ENCODE data around the gene TBC1D22A.
"Not testable (repeated sequence)": the region's sequence is repeated elsewhere in the genome, so short reads cannot be mapped to it uniquely, and the experiment has no call there.

Gene TBC1D22A

GRCh38 chr22:46810856-46811786 lies 48.7 kb downstream of the TBC1D22A start:
- no peak for DNase-seq

- DNase-seq, result no peak
Measured at GRCh38 chr22:46812034-46812605, 49.7 kb downstream of the TBC1D22A start.

DNA sequence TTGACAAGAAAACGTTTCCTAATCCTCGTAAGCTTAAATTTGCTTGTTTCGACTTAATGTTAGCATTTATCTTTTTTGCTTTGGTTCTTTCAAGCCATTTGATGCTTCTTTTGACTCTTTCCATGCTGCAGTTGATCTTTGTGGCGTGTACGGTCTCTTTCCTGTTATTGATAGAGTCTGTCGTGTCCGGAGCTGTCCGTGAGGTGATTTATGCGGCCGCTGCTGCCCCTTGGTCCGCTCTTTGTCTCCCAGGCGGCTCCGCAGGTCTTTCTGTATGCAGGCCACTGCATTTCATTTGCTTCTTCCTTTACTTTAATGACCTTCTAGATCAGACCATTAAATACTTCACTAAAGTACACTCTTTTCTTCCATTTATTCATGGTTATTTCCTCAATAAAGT lies 50.3 kb downstream of the TBC1D22A start:
- no peak for DNase-seq

- DNase-seq, result no peak
Measured at GRCh38 chr22:46813816-46814597, 51.6 kb downstream of the TBC1D22A start.

DNA sequence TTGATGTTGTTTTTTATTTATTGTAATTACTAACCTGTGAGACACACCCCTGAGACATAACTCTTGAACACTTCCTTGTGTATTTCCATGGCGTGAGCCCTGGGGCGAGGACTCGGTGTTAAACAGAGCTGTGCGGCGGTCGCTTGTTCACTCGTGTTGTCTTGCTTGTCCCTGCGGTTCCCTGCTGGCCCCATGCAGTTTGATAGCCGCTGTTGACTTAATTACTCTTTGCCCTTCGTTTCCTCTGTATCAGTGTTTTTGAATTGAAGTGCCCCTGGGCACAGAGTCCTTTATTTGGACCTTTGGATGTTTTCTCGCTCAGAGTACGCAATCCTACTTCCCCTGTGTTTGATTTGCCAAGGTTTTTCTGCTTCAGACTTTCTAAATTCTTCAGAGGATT lies 52.7 kb downstream of the TBC1D22A start:
- DNase-seq, result no peak

DNA sequence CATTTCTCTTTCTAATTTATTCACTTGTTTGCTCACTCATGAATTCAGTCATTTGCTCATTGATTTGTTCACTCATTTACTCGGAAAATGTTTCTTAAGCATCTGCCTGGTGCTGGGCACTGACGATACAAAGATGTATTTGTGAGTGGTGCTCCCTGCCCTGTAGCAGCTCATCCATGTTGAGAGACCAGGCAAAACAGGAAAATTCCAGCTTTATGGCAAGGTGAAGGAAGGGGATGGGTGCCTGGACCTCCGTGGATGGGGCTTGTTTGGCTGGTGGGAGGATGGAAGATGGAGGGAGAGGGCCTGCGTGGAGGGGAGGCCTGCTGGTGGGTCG lies 53.1 kb downstream of the TBC1D22A start:
- DNase-seq, result no peak

DNA sequence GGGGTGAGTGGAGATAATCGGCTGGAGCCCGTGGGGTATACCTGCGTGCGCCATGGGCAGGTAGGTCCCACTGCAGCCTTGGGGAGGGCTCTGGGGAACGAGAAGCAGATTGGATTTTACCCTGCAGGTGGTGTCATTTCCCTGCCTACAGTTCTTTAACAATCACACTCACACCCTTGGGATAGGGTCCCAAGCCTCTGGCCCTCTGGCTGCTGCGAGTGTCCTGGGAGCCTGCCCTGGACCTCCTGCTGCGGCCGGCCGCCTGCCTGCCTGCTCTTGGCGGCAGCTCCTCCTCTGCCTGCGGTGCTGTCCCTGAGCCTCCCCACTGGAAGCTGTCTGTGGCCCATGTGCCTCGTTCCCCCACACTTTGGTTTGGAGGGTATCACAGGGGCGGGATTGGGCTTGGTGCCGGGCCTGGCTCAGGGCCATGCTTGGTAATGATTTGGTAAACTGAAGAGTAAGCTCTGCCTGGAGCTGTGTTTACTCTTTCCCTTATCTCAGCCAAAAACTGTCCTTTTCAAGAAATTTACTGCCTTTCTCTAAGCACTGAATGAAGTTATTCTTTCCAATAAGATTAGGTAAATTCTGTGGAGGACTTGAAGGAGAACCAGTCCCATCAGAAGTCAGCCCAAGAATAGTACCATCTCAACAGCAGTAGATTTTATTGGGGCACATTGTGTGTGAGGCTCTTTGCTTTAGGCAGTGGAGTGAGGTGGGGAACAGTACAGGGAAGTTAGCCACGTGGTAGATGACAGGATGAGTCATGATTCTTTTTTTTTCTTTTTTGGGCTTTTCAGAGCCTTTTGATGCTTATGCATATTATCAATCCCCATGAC lies 53.7 kb downstream of the TBC1D22A start:
- peak in 13 of 51 donors; percentile 10 to 59 (median 24) for DNase-seq

DNA sequence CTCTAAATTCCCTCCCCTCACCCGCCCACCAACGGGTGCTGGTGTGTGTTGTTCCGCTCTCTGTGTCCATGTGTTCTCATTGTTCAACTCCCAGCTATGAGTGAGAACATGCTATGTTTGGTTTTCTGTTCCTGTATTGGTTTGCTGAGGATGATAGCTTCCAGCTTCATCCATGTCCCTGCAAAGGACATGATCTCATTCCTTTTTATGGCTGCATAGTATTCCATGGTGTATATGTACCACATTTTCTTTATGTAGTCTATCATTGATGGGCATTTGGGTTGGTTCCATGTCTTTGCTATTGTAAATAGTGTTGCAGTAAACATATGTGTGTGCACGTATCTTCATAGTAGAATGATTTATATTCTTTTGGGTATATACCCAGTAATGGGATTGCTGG lies 54.9 kb downstream of the TBC1D22A start:
- DNase-seq, result not testable (repeated sequence)

DNA sequence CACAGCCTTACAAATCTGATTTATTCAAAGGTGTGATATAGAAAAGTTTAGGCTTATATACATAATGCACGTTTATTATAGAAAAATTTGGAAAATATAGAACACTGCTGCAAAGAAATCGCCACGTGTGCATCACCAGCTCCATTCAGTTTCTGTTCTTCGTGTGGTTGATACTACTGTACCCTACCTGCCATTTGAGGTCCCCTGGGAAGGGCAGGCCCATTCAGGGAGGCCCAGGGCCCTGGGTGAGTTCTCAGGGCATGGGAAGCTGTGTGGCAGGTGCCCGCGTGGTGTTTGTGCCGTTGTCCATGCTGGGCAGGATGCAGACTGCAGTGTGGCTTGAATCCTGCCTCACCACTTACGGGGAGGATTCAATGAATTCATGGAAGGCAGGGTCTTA lies 60.8 kb downstream of the TBC1D22A start:
- DNase-seq, result no peak

DNA sequence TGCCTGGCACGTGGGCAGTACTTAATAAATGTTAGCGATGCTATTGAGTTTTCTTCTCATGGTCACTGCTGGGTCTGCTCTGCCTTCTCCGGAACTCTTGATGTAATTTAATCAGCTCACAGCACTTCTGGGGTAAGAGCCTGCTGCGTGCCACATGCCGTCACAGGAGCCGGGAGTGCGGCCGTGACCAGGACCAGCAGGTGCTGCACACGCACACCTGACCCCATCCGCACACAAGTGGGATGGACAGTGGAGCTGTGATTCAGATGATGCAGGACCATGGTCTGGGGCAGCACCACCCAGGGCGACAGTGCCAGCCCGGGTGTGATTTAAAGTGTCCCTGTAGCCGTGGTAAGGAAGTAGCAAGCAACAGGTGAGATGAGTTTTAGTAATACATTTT lies 61.2 kb downstream of the TBC1D22A start:
- DNase-seq, result no peak

GRCh38 chr22:46824344-46824909 lies 62.0 kb downstream of the TBC1D22A start:
- DNase-seq, result no peak

GRCh38 chr22:46824980-46825544 lies 62.6 kb downstream of the TBC1D22A start:
- DNase-seq, result no peak

GRCh38 chr22:46826438-46827135 lies 64.1 kb downstream of the TBC1D22A start:
- no peak for DNase-seq

GRCh38 chr22:46827136-46827780 lies 64.8 kb downstream of the TBC1D22A start:
- DNase-seq, result no peak

GRCh38 chr22:46827781-46828180 lies 65.3 kb downstream of the TBC1D22A start:
- no peak for DNase-seq

DNA sequence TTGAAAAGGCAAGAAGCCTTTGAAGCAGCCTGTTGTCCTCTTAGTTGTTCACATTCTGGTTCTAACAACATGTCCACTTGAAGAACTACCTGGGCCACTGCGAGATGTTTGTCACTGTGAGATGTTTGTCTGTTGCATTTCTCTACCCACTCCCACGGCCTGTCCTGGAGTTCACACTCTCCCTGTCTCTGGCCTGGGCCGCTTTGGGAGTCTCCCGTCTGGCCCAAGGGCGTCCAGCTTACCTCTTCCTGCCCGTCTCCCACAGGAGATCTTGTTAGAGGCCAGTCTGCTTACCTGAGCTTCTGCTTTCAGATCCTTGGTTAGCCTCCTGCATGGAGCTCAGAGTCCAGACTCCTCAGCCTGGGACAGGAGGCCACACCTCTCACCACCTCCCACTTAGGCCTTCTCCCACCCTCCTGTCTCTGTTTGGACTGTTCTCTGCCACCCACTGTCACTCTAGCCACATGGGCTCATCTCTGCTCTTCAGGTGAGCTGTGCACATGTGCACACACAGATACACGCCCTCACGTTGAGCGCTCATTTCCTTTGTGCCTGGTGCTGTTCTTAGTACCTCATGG lies 66.0 kb downstream of the TBC1D22A start:
- no peak for DNase-seq

DNA sequence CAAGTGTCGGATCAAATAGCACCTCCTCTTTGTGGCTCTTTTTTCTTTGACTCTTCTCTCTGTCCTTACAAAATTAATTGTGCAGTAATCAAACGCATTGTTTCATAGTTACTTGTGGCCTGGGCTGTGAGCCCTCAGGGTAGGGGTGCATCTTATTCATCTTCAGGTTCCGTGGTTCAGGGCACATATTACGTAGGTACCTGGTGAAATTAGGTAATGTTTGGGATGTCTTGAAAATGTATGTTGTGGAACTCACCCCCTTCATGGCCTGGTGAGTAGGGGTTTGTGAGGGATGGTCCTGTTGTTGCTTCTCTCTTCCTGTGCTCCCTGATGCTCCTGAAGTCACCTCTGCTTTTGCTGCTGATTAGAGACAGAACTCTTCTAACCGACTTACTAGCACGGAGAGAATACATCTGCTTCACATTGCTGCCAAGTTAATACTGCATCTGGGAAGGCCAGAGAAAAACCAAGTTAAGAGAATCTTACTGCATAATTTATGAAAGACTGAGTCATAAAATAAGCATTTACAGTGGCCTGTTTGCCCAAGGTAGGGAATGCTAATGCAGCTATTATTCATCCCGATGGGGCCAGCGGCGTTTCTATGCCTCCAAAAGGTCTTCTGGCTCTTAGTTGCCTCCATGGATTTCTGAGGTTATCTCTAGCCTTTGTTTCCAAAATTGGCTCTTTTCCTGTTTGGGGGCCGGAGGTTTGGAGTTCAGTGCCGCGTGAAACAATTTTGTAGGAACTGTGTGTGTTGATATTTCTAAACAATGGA lies 66.9 kb downstream of the TBC1D22A start:
- no peak for DNase-seq

Measured in hypothalamus (tissue), 51 donors.